Large intestine (tissue), 3 donors: ENCODE data around the gene NMRAL1. TPM values are rescaled to one million over a fixed set of nuclear protein-coding genes. Genes with fewer than 3 reads are reported as not detected.
A peak's percentile ranks its signal among the peaks of the same experiment; 100 is the strongest.

Experiments
- DNase-seq, 2 donors: peaks; one replicate each; pipeline versions ENCODE4 v3.0.0 to v3.0.0-alpha.2; 2013
- H3K27ac ChIP-seq: one replicate; pipeline ENCODE4 v1.5.1; 2013; ENCODE audit warnings: low read length
- H3K27me3 ChIP-seq: 2 replicates; pipeline ENCODE4 v1.6.1; 2013; ENCODE audit warnings: low read length; ENCODE audit not compliant: control insufficient read depth, insufficient read depth
- H3K36me3 ChIP-seq: 2 replicates; pipeline ENCODE4 v1.6.1; 2013; ENCODE audit warnings: low read length; ENCODE audit not compliant: control insufficient read depth, insufficient read depth
- H3K4me1 ChIP-seq: one replicate; pipeline ENCODE4 v1.6.1; 2013; ENCODE audit warnings: low read length; ENCODE audit not compliant: control insufficient read depth, insufficient read depth
- H3K4me3 ChIP-seq: one replicate; pipeline ENCODE4 v1.5.1; 2013; ENCODE audit warnings: low read length
- H3K9me3 ChIP-seq: one replicate; pipeline ENCODE4 v1.6.1; 2013; ENCODE audit warnings: mild to moderate bottlenecking, low read depth, low read length, moderate library complexity; ENCODE audit not compliant: control insufficient read depth
- WGBS: methylation state at CpG from one replicate; pipeline ENCODE4 v1.1.5; 2013; ENCODE audit warnings: low lambda C conversion rate; ENCODE audit not compliant: insufficient coverage; 5-methylcytosine and 5-hydroxymethylcytosine counted together
- polyA plus RNA-seq: library from polyadenylated mRNA; unstranded; fragments of 120-200 nt; gene quantifications from one replicate; pipeline ENCODE4 v1.2.1, GENCODE V29; 2013

Gene NMRAL1
- polyA plus RNA-seq, 1 donor, result 37.7 TPM

DNA sequence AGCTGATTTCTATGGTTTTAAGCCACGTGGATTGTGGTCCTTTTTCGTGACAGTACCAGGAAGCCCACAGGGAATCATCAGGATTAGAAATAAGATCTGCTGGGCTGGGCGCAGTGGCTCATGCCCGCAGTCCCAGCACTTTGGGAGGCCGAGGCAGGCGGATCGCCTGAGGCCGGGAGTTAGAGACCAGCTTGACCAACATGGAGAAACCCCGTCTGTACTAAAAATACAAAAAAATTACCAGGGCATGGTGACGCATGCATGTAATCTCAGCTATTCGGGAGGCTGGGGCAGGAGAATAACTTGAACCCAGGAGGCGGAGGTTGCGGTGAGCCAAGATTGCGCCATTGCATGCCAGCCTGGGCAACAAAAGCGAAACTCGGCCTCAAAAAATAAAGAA, 6.5 kb downstream of the NMRAL1 start:
- no peak for DNase-seq
- Histone ChIP-seq H3K9me3 (no peaks in the 10 kb centered on the region), H3K4me3 (no peak overlapping the region), H3K36me3 (peaks cover 46% of the 10 kb centered on the region), H3K4me1 (no peaks in the 10 kb centered on the region), H3K27ac (no peak overlapping the region), H3K27me3 (no peaks in the 10 kb centered on the region)
- WGBS, result no CpG with 5 or more reads among the region's 16 CpGs

DNA sequence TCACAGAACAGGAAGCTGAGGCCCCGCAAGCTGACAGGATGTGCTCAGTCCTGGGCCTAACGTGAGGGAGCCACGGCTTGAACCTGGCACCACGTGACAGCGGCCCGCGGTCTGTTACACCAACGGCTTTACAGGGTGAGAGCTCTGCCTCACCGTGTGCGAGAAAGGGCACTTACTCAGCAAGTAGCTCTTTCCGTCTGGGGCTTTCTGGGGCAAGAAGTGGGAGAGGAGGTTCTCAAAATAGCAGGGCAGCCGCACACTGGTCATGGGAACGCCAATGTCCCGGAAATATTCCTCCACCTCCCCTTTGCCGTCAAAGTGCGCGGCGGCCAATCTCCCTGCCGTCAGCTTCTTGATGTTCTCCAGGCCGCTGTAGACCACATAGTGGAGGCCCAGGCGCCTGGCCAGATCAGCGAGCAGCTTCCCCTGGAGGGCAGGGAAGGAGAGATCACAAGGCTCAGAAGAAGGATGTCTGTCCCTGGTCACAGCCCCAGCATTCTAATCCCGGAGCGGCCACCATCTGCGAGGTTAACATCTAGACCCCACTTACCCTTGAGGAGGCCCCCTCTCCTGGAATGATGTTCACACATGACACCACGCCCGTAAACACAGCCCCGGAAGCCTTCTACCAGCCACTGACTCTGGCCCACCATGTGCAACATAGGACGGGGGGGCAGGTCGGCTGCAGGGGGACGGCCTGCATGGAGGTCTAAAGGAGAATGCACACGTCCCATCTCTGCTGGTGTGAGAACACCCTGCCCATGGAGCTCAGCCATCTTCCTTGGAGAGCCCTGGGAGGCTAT, 8.2 kb downstream of the NMRAL1 start:
- H3K36me3 ChIP-seq, result peaks cover 54% of the 10 kb centered on the region
- no CpG with 5 or more reads among the region's 32 CpGs for WGBS
- H3K9me3 ChIP-seq, result no peaks in the 10 kb centered on the region
- H3K27me3 ChIP-seq, result no peaks in the 10 kb centered on the region
- H3K27ac ChIP-seq, result no peak overlapping the region
- H3K4me1 ChIP-seq, result no peaks in the 10 kb centered on the region
- no peak overlapping the region for H3K4me3 ChIP-seq
- no peak for DNase-seq

DNA sequence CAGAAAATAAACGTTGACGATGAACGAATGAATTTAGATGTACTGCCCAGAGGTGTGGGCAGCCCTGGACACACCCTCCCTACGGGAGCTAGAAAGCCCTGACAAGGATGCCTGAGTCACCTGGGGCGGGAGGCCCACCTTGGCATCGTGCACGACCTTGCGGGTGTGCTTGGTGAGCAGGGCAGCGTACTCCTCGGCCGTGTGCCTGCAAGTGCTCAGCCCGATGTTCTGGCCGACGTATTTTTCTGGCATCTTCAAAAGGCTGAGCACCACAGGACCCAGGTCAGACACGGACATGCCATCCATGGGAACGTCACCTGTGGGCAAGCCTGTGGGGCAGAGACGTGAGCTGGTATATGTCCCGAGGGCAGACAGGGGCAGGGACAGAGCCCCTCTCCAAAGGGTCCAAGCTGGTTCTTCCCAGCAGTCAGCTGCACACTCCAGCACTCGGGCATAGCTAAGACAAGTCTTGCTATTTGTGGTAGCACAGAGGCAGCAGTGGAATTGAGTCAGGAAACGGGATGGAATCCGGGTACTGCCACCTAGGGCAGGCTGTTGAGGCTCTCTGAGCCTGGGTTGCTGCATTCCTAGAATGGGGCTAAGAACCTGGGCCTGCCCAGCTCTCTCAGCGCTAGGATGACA, 10.8 kb downstream of the NMRAL1 start:
- H3K36me3 ChIP-seq, result peaks cover 57% of the 10 kb centered on the region
- H3K4me1 ChIP-seq, result no peaks in the 10 kb centered on the region
- no peak overlapping the region for H3K27ac ChIP-seq
- no CpG with 5 or more reads among the region's 22 CpGs for WGBS
- no peaks in the 10 kb centered on the region for H3K27me3 ChIP-seq
- H3K9me3 ChIP-seq, result no peaks in the 10 kb centered on the region
- DNase-seq, result no peak
- no peak overlapping the region for H3K4me3 ChIP-seq

DNA sequence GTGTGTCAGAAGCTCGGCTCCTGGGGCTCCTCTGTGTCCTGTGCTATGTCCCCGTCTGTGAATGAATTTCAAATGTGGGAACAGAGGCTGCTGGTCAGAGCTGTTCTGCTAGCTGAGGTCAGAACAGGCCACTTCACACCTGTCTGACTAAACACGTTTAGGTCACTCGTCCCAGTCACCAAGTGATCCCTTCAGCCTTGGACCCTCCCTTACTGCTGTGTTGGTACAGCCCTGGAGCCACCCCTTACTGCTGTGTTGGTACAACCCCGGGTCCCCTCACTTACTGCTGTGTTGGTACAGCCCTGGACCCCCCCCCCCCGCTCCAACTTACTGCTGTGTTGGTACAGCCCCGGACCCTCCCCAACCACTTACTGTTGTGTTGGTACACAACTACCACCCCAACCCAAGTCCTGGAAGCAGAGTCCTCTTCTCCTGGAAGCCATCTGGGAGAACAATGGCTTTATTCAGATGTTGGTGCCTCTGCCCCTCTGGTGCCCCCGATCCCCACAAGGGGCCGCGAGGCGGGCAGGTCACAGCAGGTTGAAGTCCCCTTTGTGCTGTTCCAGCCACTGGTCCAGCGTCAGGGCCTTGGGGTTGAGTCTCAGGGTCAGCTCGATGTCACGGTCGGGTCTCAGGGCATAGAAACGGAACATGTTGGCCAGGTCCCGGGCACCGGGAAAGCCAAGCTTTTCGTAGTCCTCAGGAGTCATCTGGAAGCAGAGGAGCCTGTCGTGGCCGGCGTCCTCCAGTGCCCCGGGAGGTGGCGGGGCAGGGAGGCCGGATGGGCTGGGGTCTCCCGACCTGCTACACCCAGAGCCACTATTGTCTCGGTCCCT, 13.0 kb downstream of the NMRAL1 start:
- peak in 1 of 2 donors; percentile 39 for DNase-seq
- Histone ChIP-seq H3K4me1 (no peaks in the 10 kb centered on the region), H3K9me3 (no peaks in the 10 kb centered on the region), H3K27me3 (no peaks in the 10 kb centered on the region), H3K36me3 (peaks cover 58% of the 10 kb centered on the region), H3K4me3 (no peak overlapping the region), H3K27ac (no peak overlapping the region)
- WGBS, result no CpG with 5 or more reads among the region's 27 CpGs

DNA sequence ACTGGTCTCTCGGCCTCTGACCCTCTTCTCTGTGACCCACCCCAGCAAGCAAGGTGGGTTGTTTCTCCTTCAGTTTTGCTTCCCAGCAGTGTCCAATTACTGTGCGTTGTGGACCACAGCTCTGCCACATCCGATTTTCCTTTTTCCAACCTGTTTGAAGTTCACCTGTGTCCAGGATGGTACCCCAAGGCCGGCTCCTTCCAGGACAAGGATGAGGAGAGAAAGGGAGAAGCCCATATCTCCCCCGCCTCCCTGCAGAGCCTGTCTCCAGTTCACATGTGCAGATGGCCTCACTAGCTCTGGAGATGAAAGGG, 13.5 kb downstream of the NMRAL1 start:
- H3K4me1 ChIP-seq, result no peaks in the 10 kb centered on the region
- no peaks in the 10 kb centered on the region for H3K27me3 ChIP-seq
- H3K27ac ChIP-seq, result no peak overlapping the region
- no CpG with 5 or more reads among the region's 5 CpGs for WGBS
- no peaks in the 10 kb centered on the region for H3K9me3 ChIP-seq
- peaks cover 58% of the 10 kb centered on the region for H3K36me3 ChIP-seq
- no peak overlapping the region for H3K4me3 ChIP-seq
- DNase-seq, result no peak

DNA sequence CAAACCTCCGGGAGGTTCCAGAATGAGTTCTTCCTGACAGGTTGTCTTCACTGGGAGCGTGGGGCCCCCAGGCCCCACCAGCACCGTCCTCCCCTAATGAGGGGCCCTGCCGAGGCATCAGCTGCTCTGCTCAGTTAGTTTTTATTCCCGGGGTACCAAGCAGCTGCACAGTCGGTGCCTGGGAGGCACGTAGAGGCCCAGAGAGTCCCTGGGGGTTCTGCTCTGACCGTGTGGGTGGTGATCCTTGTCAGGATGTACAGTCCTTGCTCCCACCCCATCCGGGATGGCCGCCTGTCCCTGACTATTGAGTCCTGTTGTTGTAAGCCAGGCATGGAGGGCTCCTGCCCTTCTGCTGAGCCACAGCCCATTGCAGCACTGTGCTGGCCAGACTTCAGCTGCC, 18.5 kb downstream of the NMRAL1 start:
- Histone ChIP-seq H3K36me3 (peaks cover 64% of the 10 kb centered on the region), H3K27ac (no peak overlapping the region), H3K9me3 (no peaks in the 10 kb centered on the region), H3K4me1 (no peaks in the 10 kb centered on the region), H3K4me3 (no peak overlapping the region), H3K27me3 (no peaks in the 10 kb centered on the region)
- no CpG with 5 or more reads among the region's 10 CpGs for WGBS
- no peak for DNase-seq

DNA sequence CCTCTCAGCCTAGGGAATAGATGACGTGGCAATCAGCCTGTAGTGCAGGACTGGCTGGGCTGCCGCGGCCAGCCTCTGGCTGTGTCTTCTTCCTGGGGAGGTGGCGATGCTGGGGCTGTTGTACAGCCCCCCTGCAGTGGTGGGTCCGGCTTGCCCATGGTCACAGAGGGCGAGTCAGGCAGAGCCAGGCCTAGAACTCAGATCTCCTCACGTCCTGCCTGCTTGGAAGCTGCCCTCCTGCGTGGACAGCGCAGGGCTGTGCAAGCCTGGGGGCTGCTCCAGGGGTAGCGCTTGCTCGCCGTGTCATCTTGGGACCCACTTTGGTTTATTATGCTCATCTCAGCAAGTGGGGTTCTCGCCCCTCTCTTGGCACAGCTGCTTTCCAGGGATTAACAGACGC, 19.3 kb downstream of the NMRAL1 start:
- no peaks in the 10 kb centered on the region for H3K4me1 ChIP-seq
- no peak overlapping the region for H3K4me3 ChIP-seq
- no peak for DNase-seq
- no peaks in the 10 kb centered on the region for H3K9me3 ChIP-seq
- peaks cover 71% of the 10 kb centered on the region for H3K36me3 ChIP-seq
- no CpG with 5 or more reads among the region's 14 CpGs for WGBS
- H3K27me3 ChIP-seq, result no peaks in the 10 kb centered on the region
- no peak overlapping the region for H3K27ac ChIP-seq

DNA sequence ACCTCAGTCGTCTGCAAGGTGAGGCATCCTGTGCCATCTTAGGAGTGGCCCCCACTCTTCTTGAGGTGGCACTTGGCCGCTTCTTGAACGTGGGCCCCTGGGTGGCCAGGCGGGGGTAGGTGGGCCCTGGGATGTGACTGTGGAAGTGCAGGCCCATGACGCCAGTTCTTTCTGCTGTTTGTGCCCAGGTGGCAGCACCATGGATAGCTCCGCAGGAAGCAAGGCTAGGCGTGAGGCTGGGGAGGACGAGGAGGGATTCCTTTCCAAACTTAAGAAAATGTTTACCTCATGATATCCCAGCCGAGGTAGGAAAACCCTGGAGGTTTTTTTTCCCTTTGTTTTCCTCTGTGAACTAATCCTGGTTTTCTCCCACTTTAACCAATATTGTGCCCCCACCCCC, 19.8 kb downstream of the NMRAL1 start:
- Histone ChIP-seq H3K27ac (no peak overlapping the region), H3K4me3 (no peak overlapping the region), H3K9me3 (no peaks in the 10 kb centered on the region), H3K36me3 (peaks cover 75% of the 10 kb centered on the region), H3K4me1 (no peaks in the 10 kb centered on the region), H3K27me3 (no peaks in the 10 kb centered on the region)
- no CpG with 5 or more reads among the region's 9 CpGs for WGBS
- no peak for DNase-seq

DNA sequence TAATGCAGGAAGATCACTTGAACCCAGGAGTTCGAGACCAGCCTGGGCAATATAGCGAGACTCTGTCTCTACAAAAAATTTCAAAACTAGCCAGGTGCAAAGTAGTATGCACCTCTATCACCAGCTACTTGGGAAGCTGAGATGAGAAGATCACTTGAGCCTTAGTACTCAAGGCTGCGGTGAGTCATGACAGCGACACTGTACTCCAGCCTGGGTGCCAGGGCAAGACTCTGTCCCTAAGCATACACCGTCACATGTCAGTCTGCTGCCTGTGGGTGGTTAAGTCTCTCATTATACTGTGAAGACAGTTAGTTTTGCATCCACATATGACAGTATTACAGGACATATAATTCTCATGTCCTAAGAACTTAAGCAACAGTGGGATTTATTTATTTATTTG, 21.8 kb downstream of the NMRAL1 start:
- Histone ChIP-seq H3K27ac (no peak overlapping the region), H3K4me1 (no peaks in the 10 kb centered on the region), H3K27me3 (no peaks in the 10 kb centered on the region), H3K36me3 (peaks cover 82% of the 10 kb centered on the region), H3K4me3 (no peak overlapping the region), H3K9me3 (no peaks in the 10 kb centered on the region)
- WGBS, result no CpG with 5 or more reads among the region's 5 CpGs
- no peak for DNase-seq

DNA sequence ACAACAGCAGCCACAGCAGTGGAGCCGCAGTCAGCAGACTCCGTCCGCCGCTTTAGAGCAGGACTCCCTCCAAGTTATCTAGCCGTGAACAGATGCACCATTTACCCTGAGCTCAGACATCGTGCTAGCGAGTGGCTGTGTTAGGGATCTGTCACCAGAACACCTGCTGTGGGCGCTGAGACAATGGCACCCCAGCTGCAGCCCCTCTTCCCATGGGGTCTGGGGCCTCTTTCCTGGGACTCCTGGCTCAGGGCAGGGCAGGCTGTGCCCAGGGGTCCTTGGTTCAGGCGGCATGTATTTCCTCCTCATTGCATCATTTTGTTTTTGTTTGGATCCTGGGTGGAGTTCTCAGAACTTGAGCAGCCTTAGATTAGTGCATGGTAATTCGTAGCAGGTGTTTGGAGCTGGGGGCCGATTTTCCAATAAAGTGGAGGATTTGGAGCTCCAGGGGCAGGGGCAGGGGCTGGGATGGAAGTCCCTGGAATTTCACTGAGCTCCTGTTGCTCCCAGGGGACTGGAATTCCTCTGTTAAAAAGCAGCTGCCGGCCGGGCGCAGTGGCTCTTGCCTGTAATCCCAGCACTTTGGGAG, 23.4 kb downstream of the NMRAL1 start:
- H3K4me1 ChIP-seq, result no peaks in the 10 kb centered on the region
- DNase-seq, result no peak
- H3K27me3 ChIP-seq, result no peaks in the 10 kb centered on the region
- no peak overlapping the region for H3K4me3 ChIP-seq
- no peak overlapping the region for H3K27ac ChIP-seq
- H3K9me3 ChIP-seq, result no peaks in the 10 kb centered on the region
- peaks cover 82% of the 10 kb centered on the region for H3K36me3 ChIP-seq
- no CpG with 5 or more reads among the region's 14 CpGs for WGBS
